Adipocyte (in vitro differentiated cells): Measurements from ENCODE around the gene CENPM.

ENCODE experiments used
- DNase-seq: peaks from one replicate; pipeline ENCODE4 v3.0.0-alpha.2; 2015; ENCODE audit warnings: low read depth
- H3K27me3 ChIP-seq: replicated peaks from 2 replicates; pipeline ENCODE4 v1.7.0; 2013; ENCODE audit warnings: mild to moderate bottlenecking, low read length, moderate library complexity; ENCODE audit not compliant: control insufficient read depth, insufficient read depth
- H3K36me3 ChIP-seq: 2 replicates; pipeline ENCODE4 v1.7.0; 2013; ENCODE audit warnings: low read length, mild to moderate bottlenecking, moderate library complexity; ENCODE audit not compliant: control insufficient read depth, insufficient read depth, severe bottlenecking
- H3K4me1 ChIP-seq: 2 replicates; pipeline ENCODE4 v1.7.0; 2013; ENCODE audit warnings: mild to moderate bottlenecking, low read length, moderate library complexity; ENCODE audit not compliant: control insufficient read depth, insufficient read depth
- H3K4me3 ChIP-seq: 2 replicates; pipeline ENCODE4 v1.7.0; 2013; ENCODE audit warnings: mild to moderate bottlenecking, low read length, moderate library complexity
- H3K9ac ChIP-seq: 2 replicates; pipeline ENCODE4 v1.7.0; 2013; ENCODE audit warnings: mild to moderate bottlenecking, low read length, moderate library complexity
- H3K9me3 ChIP-seq: 2 replicates; pipeline ENCODE4 v1.7.0; 2013; ENCODE audit warnings: mild to moderate bottlenecking, low read length, moderate library complexity; ENCODE audit not compliant: control insufficient read depth

Gene CENPM, protein sequence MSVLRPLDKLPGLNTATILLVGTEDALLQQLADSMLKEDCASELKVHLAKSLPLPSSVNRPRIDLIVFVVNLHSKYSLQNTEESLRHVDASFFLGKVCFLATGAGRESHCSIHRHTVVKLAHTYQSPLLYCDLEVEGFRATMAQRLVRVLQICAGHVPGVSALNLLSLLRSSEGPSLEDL

DNA sequence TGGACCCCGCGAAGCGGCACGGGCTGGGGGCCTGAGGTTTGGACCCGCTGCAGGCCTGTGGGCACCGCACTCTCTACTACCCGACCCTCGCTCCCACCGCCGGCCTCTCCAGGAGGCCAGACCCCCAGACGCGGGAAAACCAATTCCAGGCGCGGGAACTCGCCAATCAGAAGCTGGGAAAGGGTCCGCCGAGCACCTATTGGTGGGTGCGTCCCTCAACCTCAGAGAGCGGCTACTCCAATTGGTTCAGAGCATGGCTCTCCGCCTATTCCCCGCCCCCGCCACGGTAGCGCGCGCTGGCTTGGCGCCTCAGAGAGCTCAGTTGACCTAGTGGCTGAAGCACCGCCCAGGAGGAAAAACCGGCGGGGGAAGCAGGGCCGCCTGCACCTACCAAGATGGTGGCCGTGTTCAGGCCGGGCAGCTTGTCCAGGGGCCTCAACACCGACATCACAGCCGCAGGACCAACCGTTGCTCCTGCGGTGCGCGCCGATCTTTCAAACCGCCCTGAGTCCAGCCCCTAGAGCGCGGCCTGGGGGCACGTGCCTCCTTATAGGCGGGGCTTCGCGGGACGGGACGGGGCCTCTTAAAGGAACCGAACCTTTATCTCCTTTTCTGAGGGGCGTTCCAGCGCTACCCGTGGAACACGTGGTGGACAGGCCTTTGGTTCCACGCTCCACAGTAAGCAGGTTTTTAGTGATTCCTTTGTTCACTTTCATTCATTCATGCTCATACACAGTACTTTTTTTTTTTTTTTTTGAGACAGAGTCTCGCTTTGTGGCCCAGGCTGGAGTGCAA is at the start of gene CENPM:
Gene CENPM (minus strand): TSS at position 524 of the 795 bp plus-strand sequence. CDS start 76 bp downstream, at position 448.
- Histone ChIP-seq H3K4me1 (peaks cover 9% of the 10 kb centered on the region), H3K27me3 (peaks cover 9% of the 10 kb centered on the region), H3K9me3 (no peaks in the 10 kb centered on the region), H3K4me3 (peak within 1 kb of the TSS; percentile 94), H3K36me3 (no peaks in the 10 kb centered on the region), H3K9ac (peak within 1 kb of the TSS; percentile 65)
- DNase-seq, result peak; percentile 98

GRCh38 chr22:41995211-41995610 is 48.3 kb upstream of the CENPM start:
- DNase-seq, result no peak
- H3K9ac ChIP-seq, result no peak overlapping the region
- H3K27me3 ChIP-seq, result peaks cover 55% of the 10 kb centered on the region
- no peaks in the 10 kb centered on the region for H3K9me3 ChIP-seq
- no peaks in the 10 kb centered on the region for H3K36me3 ChIP-seq
- H3K4me3 ChIP-seq, result no peak overlapping the region
- no peaks in the 10 kb centered on the region for H3K4me1 ChIP-seq

- H3K9ac ChIP-seq, result no peak overlapping the region
- H3K4me3 ChIP-seq, result no peak overlapping the region
- no peaks in the 10 kb centered on the region for H3K4me1 ChIP-seq
- DNase-seq, result no peak
- no peaks in the 10 kb centered on the region for H3K9me3 ChIP-seq
- peaks cover 59% of the 10 kb centered on the region for H3K27me3 ChIP-seq
- no peaks in the 10 kb centered on the region for H3K36me3 ChIP-seq
Measured at GRCh38 chr22:41992496-41992895, 45.5 kb upstream of the CENPM start.

DNA sequence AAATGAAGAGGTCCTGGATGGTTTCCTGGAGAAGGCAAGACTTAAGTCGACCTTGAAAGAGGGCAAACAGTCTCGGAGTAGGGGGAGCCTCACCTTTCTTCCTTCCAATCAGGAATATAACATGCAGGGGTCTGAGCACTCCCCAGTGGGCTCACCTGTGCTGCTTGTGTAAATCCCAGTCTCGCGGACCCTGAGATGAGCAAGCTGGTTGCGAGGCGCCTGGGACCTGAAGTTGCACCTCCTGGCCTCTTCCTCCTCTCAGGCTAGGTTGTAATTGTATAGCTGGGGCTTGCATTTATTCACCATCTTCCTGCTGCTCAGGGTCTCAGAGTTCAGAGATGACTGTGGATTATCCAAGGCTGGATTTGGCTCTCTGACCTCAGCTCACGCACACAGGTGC is 44.2 kb upstream of the CENPM start:
- H3K9ac ChIP-seq, result no peak overlapping the region
- H3K4me1 ChIP-seq, result no peaks in the 10 kb centered on the region
- no peak overlapping the region for H3K4me3 ChIP-seq
- H3K27me3 ChIP-seq, result peaks cover 55% of the 10 kb centered on the region
- no peak for DNase-seq
- no peaks in the 10 kb centered on the region for H3K36me3 ChIP-seq
- no peaks in the 10 kb centered on the region for H3K9me3 ChIP-seq

DNA sequence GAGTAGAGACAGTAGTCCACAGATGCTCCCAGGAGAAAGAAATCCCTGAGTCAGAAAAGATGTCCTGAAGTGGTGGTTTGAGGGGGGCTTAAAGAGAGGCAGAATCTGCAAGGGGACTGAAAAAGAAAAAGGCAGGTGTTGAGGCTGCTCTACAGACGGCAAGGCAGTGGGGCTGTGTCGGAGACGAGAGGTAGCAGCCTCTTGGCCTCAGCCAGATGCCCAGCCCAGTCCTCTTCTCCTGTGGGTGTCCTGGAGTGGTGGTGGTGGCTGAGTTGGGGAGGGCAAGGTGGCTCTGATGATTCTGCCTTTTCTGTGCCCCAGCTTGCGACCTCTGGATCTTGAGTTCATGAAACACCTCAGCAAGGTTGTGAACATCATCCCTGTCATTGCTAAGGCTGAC is 42.3 kb upstream of the CENPM start:
- H3K27me3 ChIP-seq, result peaks cover 55% of the 10 kb centered on the region
- H3K9me3 ChIP-seq, result no peaks in the 10 kb centered on the region
- H3K9ac ChIP-seq, result no peak overlapping the region
- no peak for DNase-seq
- no peak overlapping the region for H3K4me3 ChIP-seq
- no peaks in the 10 kb centered on the region for H3K36me3 ChIP-seq
- no peaks in the 10 kb centered on the region for H3K4me1 ChIP-seq

DNA sequence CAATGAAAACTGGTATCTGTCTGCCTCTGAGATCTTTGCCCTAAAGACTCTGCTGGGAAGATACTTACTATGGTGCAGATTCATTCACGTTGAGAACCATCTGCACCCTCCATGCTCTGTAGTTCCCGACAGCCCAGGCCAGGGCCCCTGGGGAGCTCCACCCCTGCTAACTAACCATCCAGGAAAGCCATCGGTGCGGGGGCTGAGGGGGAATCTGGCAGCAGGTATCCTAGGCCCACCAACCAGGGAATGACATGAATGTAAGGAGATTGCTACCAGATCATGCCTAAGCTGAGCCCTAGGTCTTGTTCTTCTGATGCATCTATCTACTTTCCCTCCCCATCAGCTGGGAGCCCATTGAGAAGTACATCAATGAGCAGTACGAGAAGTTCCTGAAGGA is 40.3 kb upstream of the CENPM start:
- Histone ChIP-seq H3K4me3 (no peak overlapping the region), H3K9ac (no peak overlapping the region), H3K36me3 (no peaks in the 10 kb centered on the region), H3K27me3 (peaks cover 42% of the 10 kb centered on the region), H3K9me3 (no peaks in the 10 kb centered on the region), H3K4me1 (peaks cover 13% of the 10 kb centered on the region)
- no peak for DNase-seq

DNA sequence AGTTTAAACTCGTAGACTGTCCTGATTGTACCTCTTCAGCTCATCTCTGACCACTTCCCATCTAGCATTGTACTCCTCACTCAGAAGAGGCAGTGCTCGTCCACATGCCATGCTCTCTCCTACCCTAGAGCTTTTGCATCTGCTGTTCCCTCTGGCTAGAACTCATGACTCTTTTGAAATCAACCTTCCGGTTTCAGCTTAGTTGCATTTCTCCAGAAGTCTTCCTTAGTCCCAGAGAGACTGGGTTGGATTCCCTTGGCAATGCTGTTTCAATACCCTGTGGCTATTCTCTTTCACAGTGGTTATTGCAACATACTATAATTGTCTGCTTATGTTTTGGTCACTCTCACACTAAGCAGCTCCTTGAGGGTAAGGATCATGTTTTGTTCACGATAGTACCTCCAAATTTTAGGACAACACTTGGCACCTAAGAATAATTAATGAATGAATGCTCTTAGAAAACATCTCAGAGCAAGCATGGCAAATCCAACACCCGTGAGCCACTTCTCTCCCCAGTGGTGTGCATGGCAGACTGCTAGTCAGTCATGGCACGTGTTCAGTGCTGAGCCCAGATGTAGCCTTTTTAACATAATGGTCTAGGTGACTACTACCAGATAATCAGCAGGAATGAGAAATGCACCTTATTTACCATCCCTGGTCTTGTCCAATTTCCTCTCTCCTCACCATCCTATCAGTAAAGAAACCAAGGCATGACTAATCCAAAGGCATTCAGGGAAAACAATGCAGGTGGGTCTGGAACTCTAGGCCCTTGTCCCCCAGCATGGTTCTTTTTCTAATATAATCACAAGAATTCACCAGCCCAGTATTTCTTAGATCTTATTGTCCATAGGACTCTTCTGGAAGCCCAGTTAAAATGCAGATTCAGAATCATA is 36.8 kb upstream of the CENPM start:
- H3K9me3 ChIP-seq, result no peaks in the 10 kb centered on the region
- H3K4me3 ChIP-seq, result no peak overlapping the region
- H3K9ac ChIP-seq, result no peak overlapping the region
- peaks cover 13% of the 10 kb centered on the region for H3K4me1 ChIP-seq
- peak; percentile 94 for DNase-seq
- H3K36me3 ChIP-seq, result no peaks in the 10 kb centered on the region
- peaks cover 41% of the 10 kb centered on the region for H3K27me3 ChIP-seq

GRCh38 chr22:41982865-41983264 is 35.9 kb upstream of the CENPM start:
- H3K9me3 ChIP-seq, result no peaks in the 10 kb centered on the region
- H3K4me3 ChIP-seq, result no peak overlapping the region
- no peaks in the 10 kb centered on the region for H3K36me3 ChIP-seq
- no peak for DNase-seq
- H3K9ac ChIP-seq, result no peak overlapping the region
- peaks cover 13% of the 10 kb centered on the region for H3K4me1 ChIP-seq
- peaks cover 47% of the 10 kb centered on the region for H3K27me3 ChIP-seq

DNA sequence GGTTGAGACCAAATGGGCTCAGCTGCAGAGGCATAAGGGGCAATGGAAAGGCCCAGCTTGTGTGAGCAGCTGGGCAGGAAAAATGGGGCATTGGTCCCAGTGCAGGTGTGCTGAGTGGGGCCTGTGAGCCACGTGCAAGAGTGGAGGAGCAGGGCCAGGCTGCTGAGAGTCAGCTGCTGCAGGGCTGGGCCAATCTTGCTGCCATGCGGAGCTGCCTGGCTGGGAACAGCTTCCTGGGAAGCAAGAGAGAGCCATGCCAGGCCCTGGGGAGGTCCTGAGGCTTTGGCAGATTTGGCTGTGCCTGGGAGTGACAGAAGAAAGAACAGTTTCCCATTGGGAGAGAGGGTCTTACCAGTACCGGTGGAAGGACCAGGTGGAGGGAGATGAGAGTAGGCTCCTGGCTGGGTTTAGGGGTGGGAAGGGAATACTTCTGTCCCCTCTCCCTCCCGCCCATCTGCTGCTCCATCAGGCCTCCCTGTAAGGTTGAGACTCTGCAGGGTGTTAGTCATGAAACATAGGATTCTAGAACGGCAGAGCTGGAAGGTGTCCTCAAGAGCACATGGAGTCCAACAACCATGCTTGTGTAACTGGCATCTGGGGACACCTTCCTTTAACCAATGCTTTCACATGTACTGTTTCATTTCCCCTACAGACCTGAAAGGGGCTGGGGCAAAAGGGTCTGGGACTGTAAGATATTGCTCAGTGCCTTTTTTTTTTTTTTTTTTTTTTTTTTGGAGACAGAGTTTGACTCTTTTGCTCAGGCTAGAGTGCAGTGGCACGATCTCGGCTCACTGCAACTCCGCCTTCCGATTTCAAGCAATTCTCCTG is 32.7 kb upstream of the CENPM start:
- Histone ChIP-seq H3K9ac (no peak overlapping the region), H3K27me3 (peaks cover 53% of the 10 kb centered on the region), H3K4me3 (no peak overlapping the region), H3K36me3 (no peaks in the 10 kb centered on the region), H3K9me3 (no peaks in the 10 kb centered on the region), H3K4me1 (peaks cover 18% of the 10 kb centered on the region)
- no peak for DNase-seq

GRCh38 chr22:41978732-41979131 is 31.8 kb upstream of the CENPM start:
- peaks cover 53% of the 10 kb centered on the region for H3K27me3 ChIP-seq
- H3K4me3 ChIP-seq, result no peak overlapping the region
- H3K4me1 ChIP-seq, result peaks cover 14% of the 10 kb centered on the region
- no peaks in the 10 kb centered on the region for H3K9me3 ChIP-seq
- no peak overlapping the region for H3K9ac ChIP-seq
- H3K36me3 ChIP-seq, result no peaks in the 10 kb centered on the region
- no peak for DNase-seq
